K562 (cell line): Measurements from ENCODE around the gene FCHSD1. TPM values are rescaled to one million over a fixed set of nuclear protein-coding genes. Genes with fewer than 3 reads are reported as not detected.

Source experiments
- ASH1L ChIP-seq: fragments of 450-650 bp; IDR thresholded peaks from 2 replicates; pipeline ENCODE4 v1.6.1; 2018; ENCODE audit warnings: borderline replicate concordance, mild to moderate bottlenecking, low read depth; ENCODE audit not compliant: partially characterized antibody
- BRD4 ChIP-seq: fragments of 200-600 bp; sonication (generic); IDR thresholded peaks from 2 replicates; pipeline ENCODE4 v1.6.1; 2017; ENCODE audit warnings: inconsistent platforms
- CC2D1A ChIP-seq: fragments of 450-650 bp; IDR thresholded peaks from 2 replicates; pipeline ENCODE4 v1.6.1; 2017; ENCODE audit warnings: mild to moderate bottlenecking
- CHD4 ChIP-seq: fragments of 200-600 bp; sonication (generic); IDR thresholded peaks from 3 replicates; pipeline ENCODE4 v1.6.1; 2012; ENCODE audit warnings: low read depth, mild to moderate bottlenecking, mixed read lengths, low read length, inconsistent platforms; ENCODE audit not compliant: insufficient read depth, insufficient replicate concordance, poor library complexity, severe bottlenecking
- ELF4 ChIP-seq: fragments of 450-650 bp; formaldehyde crosslinking; IDR thresholded peaks from 2 replicates; pipeline ENCODE4 v1.4.0; 2022; ENCODE audit warnings: missing genetic modification characterization
- EP300 ChIP-seq: IDR thresholded peaks from 2 replicates; pipeline ENCODE4 v1.6.1; 2012; ENCODE audit warnings: low read length, improper control_type of control experiment
- FOXP4 ChIP-seq: sonication (generic); formaldehyde crosslinking; IDR thresholded peaks from 2 replicates; pipeline ENCODE4 v1.8.0; 2022; ENCODE audit warnings: mild to moderate bottlenecking, missing genetic modification reagents, borderline replicate concordance
- HDAC1 ChIP-seq, 2 experiments: fragments of 450-650 bp; IDR thresholded peaks; 2 replicates each; pipeline ENCODE4 v1.6.1; 2016 to 2017; ENCODE audit warnings: inconsistent platforms in 1 of 2, mild to moderate bottlenecking in 1 of 2, moderate library complexity in 1 of 2
- HIVEP1 ChIP-seq: fragments of 250-450 bp; sonication (Bioruptor Pico); IDR thresholded peaks from 2 replicates; pipeline ENCODE4 v1.4.0; 2020; ENCODE audit warnings: mild to moderate bottlenecking
- NBN ChIP-seq: fragments of 450-650 bp; IDR thresholded peaks from 2 replicates; pipeline ENCODE4 v1.6.1; 2016; ENCODE audit warnings: low read depth, mild to moderate bottlenecking
- NKRF ChIP-seq: fragments of 450-650 bp; IDR thresholded peaks from 2 replicates; pipeline ENCODE4 v1.6.1; 2016; ENCODE audit warnings: borderline replicate concordance
- OTX1 ChIP-seq: fragments of 450-650 bp; formaldehyde crosslinking; IDR thresholded peaks from 2 replicates; pipeline ENCODE4 v1.4.0; 2022; ENCODE audit warnings: mild to moderate bottlenecking
- PRMT5 ChIP-seq: sonication (generic); formaldehyde crosslinking; IDR thresholded peaks from 2 replicates; pipeline ENCODE4 v1.5.0; 2020; ENCODE audit warnings: missing genetic modification reagents
- RFX1 ChIP-seq: fragments of 450-650 bp; IDR thresholded peaks from 2 replicates; pipeline ENCODE4 v1.6.1; 2016; ENCODE audit warnings: mild to moderate bottlenecking, moderate library complexity
- RFX7 ChIP-seq: fragments of 250-450 bp; sonication (Bioruptor Pico); IDR thresholded peaks from 2 replicates; pipeline ENCODE4 v1.5.1; 2021; ENCODE audit warnings: mild to moderate bottlenecking
- SETDB1 ChIP-seq: IDR thresholded peaks from one replicate; pipeline ENCODE4 v1.6.1; 2012; ENCODE audit warnings: low read length, control low read depth, inconsistent platforms
- SRSF3 ChIP-seq: fragments of 200-400 bp; formaldehyde crosslinking; IDR thresholded peaks from 2 replicates; pipeline ENCODE4 v1.6.1; 2016; ENCODE audit warnings: mild to moderate bottlenecking, low read length, moderate library complexity; ENCODE audit not compliant: insufficient read depth
- TCFL5 ChIP-seq: fragments of 250-450 bp; sonication (Bioruptor Pico); conservative IDR thresholded peaks from 2 replicates; pipeline ENCODE4 v1.6.1; 2021; ENCODE audit warnings: mild to moderate bottlenecking, moderate library complexity, matching md5 sums
- USF2 ChIP-seq: sonication (generic); formaldehyde crosslinking; IDR thresholded peaks from 2 replicates; pipeline ENCODE4 v1.5.0; 2020; ENCODE audit warnings: missing genetic modification reagents
- WHSC1 ChIP-seq: IDR thresholded peaks from one replicate; pipeline ENCODE4 v1.6.1; 2012; ENCODE audit warnings: low read length, control low read depth, inconsistent platforms
- ZBTB26 ChIP-seq: fragments of 450-650 bp; formaldehyde crosslinking; IDR thresholded peaks from 2 replicates; pipeline ENCODE4 v1.4.0; 2022; ENCODE audit warnings: missing genetic modification characterization
- ZNF507 ChIP-seq: conservative IDR thresholded peaks from 2 replicates; pipeline ENCODE4 v1.6.1; 2017; ENCODE audit warnings: missing genetic modification characterization, missing compliant biosample characterization
- ZNF764 ChIP-seq: fragments of 250-450 bp; sonication (Bioruptor Pico); IDR thresholded peaks from 2 replicates; pipeline ENCODE4 v1.4.0; 2020; ENCODE audit warnings: low read depth, mild to moderate bottlenecking, moderate library complexity
- ZNF766 ChIP-seq: fragments of 200-800 bp; sonication (Bioruptor generic); conservative IDR thresholded peaks from 2 replicates; pipeline ENCODE4 v1.6.1; 2016; ENCODE audit warnings: missing genetic modification characterization, missing compliant biosample characterization
- polyA plus RNA-seq, 8 experiments: library from polyadenylated mRNA; depleted of rRNA in 4 of 8; stranded (reverse) in 5 of 8; unstranded in 3 of 8; fragments of >200 nt; fragmentation: Nextera tagmentation in 2 of 8; fragmentation: Illumina TruSeq in 1 of 8; extraction: Ambion mirVana in 2 of 8; extraction: Trizol in 1 of 8; gene quantifications; 2 replicates each; pipeline versions ENCODE4 v1.2.1 to v1.2.3, GENCODE V29; 2011 to 2014; ENCODE audit warnings: inconsistent platforms in 1 of 8, missing spikeins in 1 of 8
- total RNA-seq, 7 experiments: library from RNA; depleted of rRNA in 6 of 7; stranded (reverse); fragments of >200 nt in 6 of 7; fragmentation: Illumina TruSeq in 2 of 7; extraction: Trizol in 2 of 7; gene quantifications; 2 replicates each; pipeline versions ENCODE4 v1.2.1 to v1.2.3, GENCODE V29; 2011 to 2021; ENCODE audit warnings: low replicate concordance in 1 of 7

FCHSD1 gene
- total and polyA plus RNA-seq, 9 of the 15 experiments (the other 6 are each of a cell fraction or from before 2014, with no cell fraction given): 0.35 to 37.5 (median 13.6) TPM

GRCh38 chr5:141618030-141618803 is 33.0 kb downstream of the FCHSD1 start (continued):
- TF ChIP-seq BRD4: peak; percentile 3; the same call in 1 of the 2 replicates
- no peak for TF ChIP-seq USF2 (CRISPR knock-in tag)
- TF ChIP-seq CC2D1A: peak; percentile 36; the same call in 1 of the 2 replicates
- TF ChIP-seq CHD4: no peak
- TF ChIP-seq HIVEP1 (CRISPR knock-in tag): no peak
- TF ChIP-seq ASH1L: peak; percentile 34
- TF ChIP-seq OTX1 (CRISPR knock-in tag): 0 out of 2 replicates have a peak, but pooled peaks have one; percentile 4
- peak; percentile 50 for TF ChIP-seq EP300
- no peak for TF ChIP-seq ZNF507
- no peak for TF ChIP-seq FOXP4 (CRISPR knock-in tag)
- TF ChIP-seq RFX7 (CRISPR knock-in tag): no peak
- TF ChIP-seq NKRF: peak; percentile 78
- no peak for TF ChIP-seq WHSC1
- peak; percentile 80 for TF ChIP-seq NBN
- no peak for TF ChIP-seq SRSF3
- TF ChIP-seq ZNF766 (CRISPR knock-in tag): peak; percentile 96
- 0 out of 2 replicates have a peak, but pooled peaks have one; percentile 32 for TF ChIP-seq ZBTB26 (CRISPR knock-in tag)
- TF ChIP-seq RFX1: no peak
- TF ChIP-seq PRMT5: no peak
- TF ChIP-seq ZNF764 (CRISPR knock-in tag): no peak
- no peak for TF ChIP-seq TCFL5
- peak; percentile 80 to 82; a peak in 3 of 4 replicates for TF ChIP-seq HDAC1 (IDR thresholded peaks at IDR 0.05)
- TF ChIP-seq ELF4 (CRISPR knock-in tag): no peak
- no peak for TF ChIP-seq SETDB1
